GM12878 (cell line): ENCODE measurements around the gene WDR59.

ENCODE experiments used
- ESRRA ChIP-seq: IDR thresholded peaks from 2 replicates; pipeline ENCODE4 v1.6.1; 2012; ENCODE audit warnings: mild to moderate bottlenecking, low read length, improper control_type of control experiment
- FOXM1 ChIP-seq: IDR thresholded peaks from 2 replicates; pipeline ENCODE4 v1.6.1; 2012; ENCODE audit warnings: low read depth, mild to moderate bottlenecking, inconsistent platforms, low read length, moderate library complexity
- GABPA ChIP-seq: IDR thresholded peaks from 2 replicates; pipeline ENCODE4 v1.6.1; 2014; ENCODE audit warnings: antibody characterized with exemption, low read depth, mild to moderate bottlenecking, inconsistent platforms
- NR2C1 ChIP-seq: fragments of 450-650 bp; IDR thresholded peaks from 2 replicates; pipeline ENCODE4 v1.6.1; 2017; ENCODE audit warnings: antibody characterized with exemption, mild to moderate bottlenecking, moderate library complexity
- NR2C2 ChIP-seq: IDR thresholded peaks from 2 replicates; pipeline ENCODE4 v1.6.1; 2011; ENCODE audit warnings: borderline replicate concordance, low read depth; ENCODE audit not compliant: control insufficient read depth, insufficient read length
- NR2F1 ChIP-seq: fragments of 450-650 bp; conservative IDR thresholded peaks from 2 replicates; pipeline ENCODE4 v1.6.1; 2017; ENCODE audit warnings: mild to moderate bottlenecking
- PAX5 ChIP-seq: IDR thresholded peaks from 2 replicates; pipeline ENCODE4 v1.6.1; 2011; ENCODE audit warnings: low read depth, low read length, borderline replicate concordance
- POLR2AphosphoS5 ChIP-seq: IDR thresholded peaks from 2 replicates; pipeline ENCODE4 v1.6.1; 2011; ENCODE audit warnings: mild to moderate bottlenecking, low read length, inconsistent platforms
- TAF1 ChIP-seq: IDR thresholded peaks from 2 replicates; pipeline ENCODE4 v1.6.1; 2011; ENCODE audit warnings: mild to moderate bottlenecking, low read depth, low read length, borderline replicate concordance
- TCF12 ChIP-seq: IDR thresholded peaks from 2 replicates; pipeline ENCODE4 v1.6.1; 2011; ENCODE audit warnings: low read depth, mild to moderate bottlenecking, low read length
- TF ChIP-seq, protein P1 (sequence below), 3 experiments: IDR thresholded peaks in 2 of 3; conservative IDR thresholded peaks in 1 of 3; 2 replicates each; pipeline ENCODE4 v1.5.1; 2011; ENCODE audit warnings: low read depth in 3 of 3, low read length in 3 of 3, mild to moderate bottlenecking in 3 of 3, control low read depth in 2 of 3, moderate library complexity in 2 of 3, inconsistent platforms in 1 of 3, mixed read lengths in 1 of 3; ENCODE audit not compliant: control insufficient read depth in 2 of 3, insufficient read depth in 1 of 3; ENCODE audit errors: extremely low read depth in 1 of 3
- TF ChIP-seq, protein P2 (sequence below): fragments of 450-650 bp; IDR thresholded peaks from 2 replicates; pipeline ENCODE4 v1.6.1; 2014; ENCODE audit warnings: mild to moderate bottlenecking

DNA sequence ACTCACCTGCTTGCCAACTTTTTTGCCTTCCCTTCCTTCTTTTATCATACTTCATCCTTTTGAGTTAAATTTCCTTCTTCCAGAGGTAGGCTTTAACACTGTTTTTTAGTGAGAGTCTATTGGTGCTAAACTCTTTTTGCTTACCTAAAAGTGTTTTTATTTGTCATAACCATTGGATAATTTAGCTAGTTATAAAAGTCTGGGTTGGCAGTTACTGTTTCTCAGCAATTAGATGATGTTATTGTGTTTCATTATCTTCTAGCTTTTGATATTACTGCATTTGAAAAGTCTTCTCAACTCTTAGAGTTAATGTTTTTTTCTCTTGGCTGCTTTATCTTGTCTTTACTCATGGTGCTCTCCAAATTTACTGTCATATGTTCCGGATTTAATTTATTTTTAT is 36.5 kb upstream of the WDR59 start:
- TF ChIP-seq FOXM1 (no peak), NR2F1 (no peak), ESRRA (no peak), GABPA (no peak), PAX5 (no peak), POLR2AphosphoS5 (no peak), TCF12 (no peak), NR2C1 (no peak), NR2C2 (no peak), TAF1 (no peak)
- TF ChIP-seq, protein P1, sequence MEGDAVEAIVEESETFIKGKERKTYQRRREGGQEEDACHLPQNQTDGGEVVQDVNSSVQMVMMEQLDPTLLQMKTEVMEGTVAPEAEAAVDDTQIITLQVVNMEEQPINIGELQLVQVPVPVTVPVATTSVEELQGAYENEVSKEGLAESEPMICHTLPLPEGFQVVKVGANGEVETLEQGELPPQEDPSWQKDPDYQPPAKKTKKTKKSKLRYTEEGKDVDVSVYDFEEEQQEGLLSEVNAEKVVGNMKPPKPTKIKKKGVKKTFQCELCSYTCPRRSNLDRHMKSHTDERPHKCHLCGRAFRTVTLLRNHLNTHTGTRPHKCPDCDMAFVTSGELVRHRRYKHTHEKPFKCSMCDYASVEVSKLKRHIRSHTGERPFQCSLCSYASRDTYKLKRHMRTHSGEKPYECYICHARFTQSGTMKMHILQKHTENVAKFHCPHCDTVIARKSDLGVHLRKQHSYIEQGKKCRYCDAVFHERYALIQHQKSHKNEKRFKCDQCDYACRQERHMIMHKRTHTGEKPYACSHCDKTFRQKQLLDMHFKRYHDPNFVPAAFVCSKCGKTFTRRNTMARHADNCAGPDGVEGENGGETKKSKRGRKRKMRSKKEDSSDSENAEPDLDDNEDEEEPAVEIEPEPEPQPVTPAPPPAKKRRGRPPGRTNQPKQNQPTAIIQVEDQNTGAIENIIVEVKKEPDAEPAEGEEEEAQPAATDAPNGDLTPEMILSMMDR (IDR thresholded peaks at IDR 0.05 in 2 of 3, conservative IDR thresholded peaks at IDR 0.05 in 1 of 3; ENCODE audit: control insufficient read depth in 2 of 3, extremely low read depth in 1 of 3, insufficient read depth in 1 of 3, low read depth in 3 of 3, low read length in 3 of 3): no peak
- TF ChIP-seq, protein P2, sequence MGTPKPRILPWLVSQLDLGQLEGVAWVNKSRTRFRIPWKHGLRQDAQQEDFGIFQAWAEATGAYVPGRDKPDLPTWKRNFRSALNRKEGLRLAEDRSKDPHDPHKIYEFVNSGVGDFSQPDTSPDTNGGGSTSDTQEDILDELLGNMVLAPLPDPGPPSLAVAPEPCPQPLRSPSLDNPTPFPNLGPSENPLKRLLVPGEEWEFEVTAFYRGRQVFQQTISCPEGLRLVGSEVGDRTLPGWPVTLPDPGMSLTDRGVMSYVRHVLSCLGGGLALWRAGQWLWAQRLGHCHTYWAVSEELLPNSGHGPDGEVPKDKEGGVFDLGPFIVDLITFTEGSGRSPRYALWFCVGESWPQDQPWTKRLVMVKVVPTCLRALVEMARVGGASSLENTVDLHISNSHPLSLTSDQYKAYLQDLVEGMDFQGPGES: no peak
